ENCODE data around the gene RAVER1. TPM values are rescaled to one million over a fixed set of nuclear protein-coding genes. Genes with fewer than 3 reads are reported as not detected.
"Not testable (repeated sequence)": the region's sequence is repeated elsewhere in the genome, so short reads cannot be mapped to it uniquely, and the experiment has no call there.

Gene RAVER1
- total RNA-seq (2014; rRNA removed; shearing (Covaris generic)) (23.0 and 27.1 TPM in 2 replicates), polyA plus RNA-seq (2016; fragmentation: Nextera tagmentation; extraction: Ambion mirVana) (28.7 and 29.2 TPM in 2 replicates)

- DNase-seq: peak; percentile 100
- 0 to 1% methylated on average over 48 to 82 of the region's 82 CpGs for WGBS, 2 experiments (ENCODE audit: low coverage in 1 of 2, low lambda C conversion rate in 2 of 2, missing lambda C conversion rate in 2 of 2)
- H4K20me1 ChIP-seq (ENCODE audit: insufficient read depth): no peaks in the 10 kb centered on the region
- H3K4me3 ChIP-seq: peak within 1 kb of the TSS; percentile 90
- peaks cover 8% of the 10 kb centered on the region for H3K4me1 ChIP-seq (ENCODE audit: insufficient read depth)
- no peak for TF ChIP-seq EZH2phosphoT487 (IDR thresholded peaks at IDR 0.05; ENCODE audit: insufficient read depth, low read depth)
- TF ChIP-seq EZH2 (IDR thresholded peaks at IDR 0.05; ENCODE audit: insufficient read depth, poor library complexity, severe bottlenecking): no peak
- no peaks in the 10 kb centered on the region for H3K9me2 ChIP-seq (ENCODE audit: insufficient read depth)
- peaks cover 50% of the 10 kb centered on the region for H3K79me2 ChIP-seq (ENCODE audit: insufficient read depth)
- H3K9me3 ChIP-seq (ENCODE audit: low read depth): no peaks in the 10 kb centered on the region
- H3K27me3 ChIP-seq (replicated peaks; ENCODE audit: insufficient read depth): no peaks in the 10 kb centered on the region
- peak within 1 kb of the TSS; percentile 80 for H2AFZ ChIP-seq
- in situ Hi-C loops (cut with MboI): no loop called here
- peak within 1 kb of the TSS; percentile 95 for H3K4me2 ChIP-seq (ENCODE audit: unreplicated experiment)
- H3K36me3 ChIP-seq (ENCODE audit: low read depth): 0 out of 2 replicates have a peak, but pooled peaks cover 1% of the 10 kb centered on the region
- peak within 1 kb of the TSS; percentile 92 for H3K27ac ChIP-seq
- H3F3A ChIP-seq (ENCODE audit: insufficient read depth): no peaks in the 10 kb centered on the region
- peak within 1 kb of the TSS; percentile 90 for H3K9ac ChIP-seq
Observed at GRCh38 chr19:10332965-10333757, at the start of gene RAVER1. Gene RAVER1, minus strand, starts transcription at chr19:10333529. Its CDS starts 22 bp downstream, at chr19:10333507.

GRCh38 chr19:10383223-10383499 lies 49.8 kb upstream of the RAVER1 start:
- WGBS, 2 experiments (ENCODE audit: low coverage in 1 of 2, low lambda C conversion rate in 2 of 2, missing lambda C conversion rate in 2 of 2): 86 to 94% methylated on average over 6 to 8 of the region's 8 CpGs
- not testable (repeated sequence) for H3K27ac ChIP-seq; H3K9ac ChIP-seq; H3F3A ChIP-seq (ENCODE audit: insufficient read depth); DNase-seq; H3K9me2 ChIP-seq (ENCODE audit: insufficient read depth); H3K4me2 ChIP-seq (ENCODE audit: unreplicated experiment); H3K4me3 ChIP-seq; H2AFZ ChIP-seq; H3K4me1 ChIP-seq (ENCODE audit: insufficient read depth); H3K27me3 ChIP-seq (replicated peaks; ENCODE audit: insufficient read depth); H3K36me3 ChIP-seq (ENCODE audit: low read depth); H3K9me3 ChIP-seq (ENCODE audit: low read depth); H4K20me1 ChIP-seq (ENCODE audit: insufficient read depth)
- H3K79me2 ChIP-seq (ENCODE audit: insufficient read depth): peaks cover 11% of the 10 kb centered on the region
- in situ Hi-C loops (cut with MboI): loop anchor here (25.0 kb wide), 1 partner anchor 446 kb away; the partner anchor contains the start of gene OLFM2

- H3F3A ChIP-seq (ENCODE audit: insufficient read depth): no peaks in the 10 kb centered on the region
- no peaks in the 10 kb centered on the region for H4K20me1 ChIP-seq (ENCODE audit: insufficient read depth)
- peak within 1 kb of the TSS; percentile 83 for H3K9ac ChIP-seq
- no peak for TF ChIP-seq EZH2 (IDR thresholded peaks at IDR 0.05; ENCODE audit: insufficient read depth, poor library complexity, severe bottlenecking)
- TF ChIP-seq EZH2phosphoT487 (IDR thresholded peaks at IDR 0.05; ENCODE audit: insufficient read depth, low read depth): no peak
- WGBS, 2 experiments (ENCODE audit: low coverage in 1 of 2, low lambda C conversion rate in 2 of 2, missing lambda C conversion rate in 2 of 2): 1 to 2% methylated on average over 57 to 58 of the region's 58 CpGs
- peak within 1 kb of the TSS; percentile 93 for H3K4me2 ChIP-seq (ENCODE audit: unreplicated experiment)
- peak within 1 kb of the TSS; percentile 85 for H3K4me3 ChIP-seq
- in situ Hi-C loops (cut with MboI): loop anchor here (25.0 kb wide), 1 partner anchor 443 kb away; the partner anchor contains the start of gene OLFM2
- H3K4me1 ChIP-seq (ENCODE audit: insufficient read depth): no peaks in the 10 kb centered on the region
- H2AFZ ChIP-seq: peak within 1 kb of the TSS; percentile 94
- no peaks in the 10 kb centered on the region for H3K9me2 ChIP-seq (ENCODE audit: insufficient read depth)
- no peaks in the 10 kb centered on the region for H3K27me3 ChIP-seq (replicated peaks; ENCODE audit: insufficient read depth)
- H3K79me2 ChIP-seq (ENCODE audit: insufficient read depth): peaks cover 11% of the 10 kb centered on the region
- H3K36me3 ChIP-seq (ENCODE audit: low read depth): 0 out of 2 replicates have a peak, but pooled peaks cover 5% of the 10 kb centered on the region
- DNase-seq: peak; percentile 99
- H3K9me3 ChIP-seq (ENCODE audit: low read depth): no peaks in the 10 kb centered on the region
- H3K27ac ChIP-seq: peak within 1 kb of the TSS; percentile 16
Observed at GRCh38 chr19:10380313-10381102, 47.2 kb upstream of the RAVER1 start, which contains the start of gene TYK2. Gene TYK2, minus strand, starts transcription at chr19:10380572. Its CDS starts 2,166 bp downstream, at chr19:10378406.

GRCh38 chr19:10379880-10380312 lies 46.6 kb upstream of the RAVER1 start:
- in situ Hi-C loops (cut with MboI): loop anchor here (25.0 kb wide), 1 partner anchor 443 kb away; the partner anchor contains the start of gene OLFM2

More at GRCh38 chr19:10379880-10380312, 46.6 kb upstream of the RAVER1 start:
- Histone ChIP-seq H3K27me3 (replicated peaks; ENCODE audit: insufficient read depth) (no peaks in the 10 kb centered on the region), H3K4me2 (ENCODE audit: unreplicated experiment) (peak overlapping the region; percentile 93), H3K9me2 (ENCODE audit: insufficient read depth) (no peaks in the 10 kb centered on the region), H2AFZ (peak overlapping the region; percentile 87), H3K4me3 (peak overlapping the region; percentile 85), H3K9ac (peak overlapping the region; percentile 83), H3K27ac (no peak overlapping the region; the same call in 1 of the 2 replicates), H3K79me2 (ENCODE audit: insufficient read depth) (peaks cover 11% of the 10 kb centered on the region), H3F3A (ENCODE audit: insufficient read depth) (no peaks in the 10 kb centered on the region), H3K9me3 (ENCODE audit: low read depth) (no peaks in the 10 kb centered on the region), H4K20me1 (ENCODE audit: insufficient read depth) (no peaks in the 10 kb centered on the region), H3K36me3 (ENCODE audit: low read depth) (0 out of 2 replicates have a peak, but pooled peaks cover 5% of the 10 kb centered on the region), H3K4me1 (ENCODE audit: insufficient read depth) (no peaks in the 10 kb centered on the region)
- TF ChIP-seq EZH2 (IDR thresholded peaks at IDR 0.05; ENCODE audit: insufficient read depth, poor library complexity, severe bottlenecking) (no peak), EZH2phosphoT487 (IDR thresholded peaks at IDR 0.05; ENCODE audit: insufficient read depth, low read depth) (no peak)
- 0 to 1% methylated on average over 10 of the region's 10 CpGs for WGBS, 2 experiments (ENCODE audit: low coverage in 1 of 2, low lambda C conversion rate in 2 of 2, missing lambda C conversion rate in 2 of 2)
- peak; percentile 41 for DNase-seq
